ENCODE results near the gene WDR41.

- no peak for TF ChIP-seq GATA2 (IDR thresholded peaks at IDR 0.05; ENCODE audit: low read depth, low read length)
- TF ChIP-seq GATA3 (IDR thresholded peaks at IDR 0.05; ENCODE audit: low read depth, low read length) = no peak
Measured at GRCh38 chr5:77428526-77428925, 63.6 kb downstream of the WDR41 start.

All from SH-SY5Y (cell line).